HG02759 (cell line): ENCODE measurements around the gene TWIST2.

Source experiments
- ATAC-seq: cut with Tn5 transposase; IDR thresholded peaks from one replicate; pipeline ENCODE4 v1.9.1; 2021; ENCODE audit warnings: mild to moderate bottlenecking, moderate library complexity; ENCODE audit not compliant: unreplicated experiment

Gene TWIST2

DNA sequence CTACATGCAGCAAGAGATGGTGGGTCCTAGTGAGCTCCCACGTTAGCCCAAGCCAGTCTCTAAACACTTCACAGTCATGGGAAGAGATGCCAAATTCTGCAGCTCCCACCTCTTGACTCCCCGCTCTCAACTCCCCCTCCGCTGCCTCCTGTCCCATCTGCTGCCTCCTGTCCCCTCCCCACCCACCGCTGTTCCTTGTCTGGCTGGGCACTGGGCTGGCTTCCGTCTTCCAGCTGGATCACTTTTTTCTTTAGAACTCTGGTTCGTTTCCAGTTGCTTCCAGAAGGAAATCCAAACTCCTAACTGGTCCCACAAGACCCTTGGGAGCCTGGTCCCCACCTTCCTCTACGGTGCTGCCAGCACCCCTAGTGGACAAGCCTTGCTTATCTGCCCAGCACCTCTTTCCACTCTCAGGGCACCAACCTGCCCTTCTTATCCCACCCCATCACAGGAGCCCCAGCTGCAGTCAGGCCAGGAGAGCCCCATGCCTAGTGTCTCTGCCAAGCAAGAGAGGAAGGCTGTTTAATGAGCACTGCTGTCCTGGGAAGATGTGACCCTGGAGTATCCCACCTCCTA lies 12.1 kb upstream of the TWIST2 start:
- no peak for ATAC-seq

GRCh38 chr2:238838786-238839327 lies 9.0 kb upstream of the TWIST2 start:
- no peak for ATAC-seq

DNA sequence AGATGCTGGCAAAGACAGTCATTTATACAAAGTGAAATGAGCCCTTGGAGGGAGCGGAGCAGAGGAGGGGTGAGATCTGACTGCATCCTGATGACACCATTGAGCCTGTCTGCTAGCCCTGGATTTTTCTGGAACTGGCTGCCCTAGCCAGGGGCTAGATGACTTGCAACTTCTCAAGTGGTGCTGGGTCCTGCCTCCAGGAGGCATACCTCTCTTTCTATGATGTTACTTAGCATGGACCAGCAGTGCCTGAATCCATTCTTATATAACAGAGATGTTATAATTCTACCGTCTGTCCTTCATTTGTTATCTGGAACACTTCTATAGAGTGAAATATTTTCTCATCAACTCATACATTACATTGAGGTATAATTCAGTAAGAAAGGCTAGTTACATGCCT lies 8.5 kb upstream of the TWIST2 start:
- no peak for ATAC-seq

- ATAC-seq: no peak
Measured at GRCh38 chr2:238841542-238842164, 6.2 kb upstream of the TWIST2 start.

DNA sequence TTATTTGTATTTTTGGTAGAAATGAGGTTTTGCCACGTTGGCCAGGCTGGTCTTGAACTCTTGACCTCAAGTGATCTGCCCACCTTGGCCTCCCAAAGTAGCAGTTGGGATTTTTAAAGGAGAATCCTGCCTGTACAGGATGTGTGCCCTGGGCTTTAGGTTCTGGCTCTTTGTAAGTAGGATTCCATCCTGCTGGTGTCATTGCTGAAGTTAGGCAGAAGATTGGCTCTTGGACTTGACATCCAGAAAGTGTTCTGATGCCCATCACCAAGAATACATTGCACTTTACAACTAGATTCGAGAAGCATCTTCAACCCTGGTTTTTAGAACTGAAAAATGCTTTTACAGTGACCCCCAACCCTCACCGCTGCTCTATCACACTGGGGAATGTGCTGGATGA lies 4.4 kb upstream of the TWIST2 start:
- no peak for ATAC-seq

DNA sequence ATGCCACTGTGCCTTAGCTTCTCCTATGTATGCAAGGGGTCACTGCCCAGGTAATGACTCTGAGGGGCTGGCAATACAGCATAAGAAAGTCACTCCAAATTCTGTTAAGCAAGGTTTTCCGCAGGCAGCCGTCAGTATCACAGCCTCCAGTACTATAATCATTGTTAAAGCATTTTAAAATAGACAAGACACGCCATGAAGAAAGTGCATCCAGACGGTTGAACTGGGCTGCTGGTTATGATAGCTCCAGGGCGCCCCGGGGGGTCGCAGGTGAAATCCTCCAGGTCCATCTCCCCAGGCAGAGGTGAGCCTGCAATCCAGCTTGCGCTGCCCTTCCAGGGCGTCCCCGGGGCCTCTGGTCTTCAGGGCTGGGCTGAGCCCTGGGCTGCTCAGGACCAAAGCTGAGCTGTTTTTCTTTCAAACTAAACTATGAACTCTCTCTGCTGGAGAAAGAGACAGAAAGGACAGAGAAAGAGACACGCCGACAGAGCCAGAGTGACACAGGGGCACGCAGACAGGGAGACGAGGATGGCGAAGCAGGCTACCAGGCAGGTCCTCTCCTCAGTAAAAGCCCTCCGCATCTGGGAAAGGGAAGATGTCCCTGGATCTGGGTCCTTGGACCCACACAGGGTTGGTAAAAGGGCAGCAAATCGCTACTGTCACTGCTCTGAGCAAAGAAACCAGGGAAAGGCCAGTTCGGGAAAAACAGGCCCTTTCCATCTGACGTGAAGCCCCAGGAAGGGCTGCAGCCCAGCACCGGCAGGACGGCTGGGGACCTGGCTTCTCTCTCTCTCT lies 2.1 kb upstream of the TWIST2 start:
- no peak for ATAC-seq

DNA sequence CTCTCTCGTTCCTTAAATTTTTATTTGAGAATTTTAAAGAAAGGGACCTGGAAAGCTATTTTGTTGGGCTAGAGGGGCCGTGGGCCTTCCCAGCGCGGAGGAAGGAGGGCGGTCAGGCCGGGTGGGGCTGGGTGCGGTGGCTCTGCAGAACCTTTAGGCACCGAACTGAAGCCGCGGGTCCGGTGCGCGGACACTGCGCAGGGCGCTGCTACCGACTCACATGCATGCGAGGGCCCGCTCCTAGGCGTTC lies 1.6 kb upstream of the TWIST2 start:
- no peak for ATAC-seq

DNA sequence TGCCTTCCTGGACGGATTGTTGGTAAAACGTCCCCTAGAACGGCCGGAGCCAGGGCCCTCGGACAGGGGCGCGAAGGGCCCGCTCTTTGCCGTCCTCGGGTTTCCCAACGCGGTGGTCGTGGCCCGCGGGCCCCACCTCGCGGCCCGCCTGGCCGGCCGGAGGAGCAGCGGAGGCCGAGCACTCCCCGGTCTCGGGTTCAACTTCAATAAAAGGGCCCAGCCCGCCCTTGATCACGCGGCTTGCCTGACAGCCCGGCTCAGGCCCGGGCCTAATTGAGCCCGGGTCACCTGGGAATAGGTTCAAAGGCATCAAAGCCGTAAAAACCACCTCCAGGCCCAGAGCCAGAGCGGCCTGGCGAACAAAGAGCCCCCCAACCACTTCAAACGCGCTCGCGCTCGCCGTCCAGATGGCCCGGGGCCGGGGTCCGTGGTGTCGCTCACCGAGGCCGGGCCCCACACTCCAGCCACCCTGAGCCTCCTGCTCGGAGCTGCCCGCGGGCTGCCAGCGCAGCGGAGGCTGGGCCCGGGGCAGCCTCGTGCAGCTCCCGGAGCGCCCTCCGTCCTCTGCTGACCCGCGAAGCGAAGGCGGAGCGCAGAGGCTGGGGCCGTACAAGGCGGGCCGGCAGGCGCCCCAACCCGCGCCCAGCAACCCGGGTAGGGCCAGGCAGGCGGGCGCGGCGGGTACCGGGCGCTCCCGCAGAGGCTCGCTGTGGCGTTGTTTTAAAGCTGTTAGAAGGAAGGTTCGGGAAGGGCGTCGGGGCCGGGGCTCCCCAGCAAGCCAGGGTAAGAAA lies 1.1 kb upstream of the TWIST2 start:
- no peak for ATAC-seq

DNA sequence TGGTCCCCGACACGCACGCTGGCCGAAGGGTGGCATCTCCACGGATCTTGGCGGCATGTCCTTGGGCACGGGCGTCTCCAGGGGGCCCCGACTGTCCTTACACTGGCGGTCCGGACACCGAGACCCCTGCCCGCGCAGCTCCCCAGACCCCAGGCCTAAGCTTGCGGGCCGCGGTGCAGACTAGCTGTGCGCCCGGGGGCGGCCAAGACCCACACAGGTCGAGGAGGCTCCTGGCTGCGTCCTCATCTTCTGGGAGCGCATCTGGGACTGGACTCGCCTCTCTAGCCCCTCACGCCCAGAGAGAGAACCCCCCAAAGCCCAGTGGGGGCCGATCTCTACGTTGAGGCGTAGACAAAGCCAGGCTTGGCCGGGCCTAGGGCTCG lies 475 bp upstream of the TWIST2 start:
- no peak for ATAC-seq

DNA sequence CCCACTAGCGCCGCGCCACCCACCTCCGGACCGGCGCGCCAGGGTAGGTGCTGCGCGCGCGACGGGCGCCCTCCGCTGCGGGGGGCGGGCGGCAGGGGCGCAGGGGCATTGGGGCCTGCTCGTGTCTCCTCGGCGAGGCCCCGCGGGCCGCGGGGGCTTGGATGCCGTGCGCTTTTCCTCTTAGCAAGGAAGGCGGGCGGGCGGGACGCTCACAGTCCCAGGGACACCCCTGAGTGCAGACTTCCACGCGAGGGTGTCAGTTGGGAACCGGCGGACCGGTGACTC lies 748 bp downstream of the TWIST2 start:
- no peak for ATAC-seq

- ATAC-seq: no peak
Measured at GRCh38 chr2:238848976-238849853, 1.3 kb downstream of the TWIST2 start.

DNA sequence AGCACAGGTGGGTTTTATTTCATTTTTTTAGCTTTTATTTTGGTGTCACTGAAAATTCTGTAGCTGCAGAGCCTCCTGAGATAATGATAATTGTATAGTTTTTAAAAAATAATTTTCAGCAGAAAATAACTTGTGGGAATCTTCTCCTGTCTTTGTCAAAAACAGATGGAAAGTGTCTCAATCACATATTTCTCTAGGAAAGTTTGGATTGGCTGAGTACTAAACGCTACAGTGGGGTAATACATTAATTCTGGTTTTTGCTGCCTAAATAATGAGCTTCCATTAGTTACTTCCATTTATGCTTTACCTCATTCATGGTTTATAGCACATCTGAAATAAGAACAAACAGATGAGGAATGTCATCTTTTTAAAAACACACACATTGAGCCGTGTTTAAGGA lies 2.2 kb downstream of the TWIST2 start:
- ATAC-seq: no peak

- ATAC-seq: no peak
Measured at GRCh38 chr2:238851026-238851425, 3.1 kb downstream of the TWIST2 start.

DNA sequence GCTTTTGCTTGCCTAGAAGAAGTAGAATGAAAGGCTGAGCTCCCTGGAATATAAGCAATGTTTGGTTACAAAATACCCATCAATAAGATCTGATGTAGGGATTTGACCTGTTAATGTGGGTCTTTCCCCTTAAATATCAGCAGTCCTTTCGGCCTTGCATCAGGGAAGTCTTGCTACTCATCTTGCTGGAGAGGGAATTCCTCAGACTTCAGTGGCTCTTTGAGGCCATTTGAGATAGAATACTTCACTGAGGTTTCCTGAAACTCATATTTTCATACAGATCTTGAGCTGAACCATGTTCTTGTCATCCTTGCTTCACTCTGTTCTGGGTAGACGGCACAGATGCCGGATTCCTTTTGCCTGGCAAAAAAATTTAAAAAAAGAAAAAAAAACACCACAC lies 3.9 kb downstream of the TWIST2 start:
- no peak for ATAC-seq

DNA sequence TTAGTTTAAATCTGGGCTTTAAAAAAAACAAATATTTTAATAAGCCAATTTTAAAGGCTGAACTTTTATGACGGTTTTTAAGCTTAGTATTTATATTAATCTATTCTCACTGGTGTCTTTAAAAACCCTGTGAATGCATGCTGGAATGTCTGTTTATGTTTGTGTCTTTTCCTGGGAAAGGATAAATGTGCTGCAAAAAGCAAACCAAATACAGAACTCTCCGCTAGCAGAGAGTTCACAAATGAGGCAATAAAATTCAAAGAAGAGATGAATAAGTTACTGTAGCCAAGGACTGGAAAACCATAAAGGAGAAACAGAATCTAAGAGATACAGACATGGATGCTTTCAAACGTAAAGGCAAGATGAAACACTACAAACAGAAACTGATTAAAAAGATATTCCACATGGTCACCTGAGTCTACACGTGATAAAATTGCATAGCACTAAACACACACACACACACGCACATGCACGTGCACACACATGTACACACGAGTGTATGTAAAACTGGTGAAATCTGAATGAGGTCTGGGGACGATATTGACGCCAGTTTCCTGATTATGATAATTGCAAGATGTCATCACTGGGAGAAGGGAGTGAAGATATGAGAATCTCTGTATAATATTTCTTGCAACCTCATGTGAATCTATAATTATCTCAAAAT lies 4.5 kb downstream of the TWIST2 start:
- no peak for ATAC-seq

DNA sequence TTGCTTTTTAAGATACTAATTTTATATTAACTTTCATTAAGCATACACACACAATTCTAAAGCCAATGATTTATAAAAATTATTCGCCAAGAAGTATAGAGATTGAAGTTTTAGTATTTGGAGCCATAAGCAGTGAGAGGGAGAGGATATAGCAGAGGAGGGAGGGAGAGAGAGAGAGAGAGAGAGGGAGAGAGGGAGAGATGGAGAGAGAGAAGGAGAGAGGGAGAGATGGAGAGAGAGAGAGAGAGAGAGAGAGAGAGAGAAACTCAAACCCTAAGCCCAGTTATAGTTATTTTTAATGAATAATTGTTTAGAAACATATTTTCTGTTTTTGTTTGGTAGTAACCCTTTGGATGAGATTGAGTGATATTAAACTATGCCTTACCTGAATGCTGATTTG lies 5.3 kb downstream of the TWIST2 start:
- ATAC-seq: no peak

DNA sequence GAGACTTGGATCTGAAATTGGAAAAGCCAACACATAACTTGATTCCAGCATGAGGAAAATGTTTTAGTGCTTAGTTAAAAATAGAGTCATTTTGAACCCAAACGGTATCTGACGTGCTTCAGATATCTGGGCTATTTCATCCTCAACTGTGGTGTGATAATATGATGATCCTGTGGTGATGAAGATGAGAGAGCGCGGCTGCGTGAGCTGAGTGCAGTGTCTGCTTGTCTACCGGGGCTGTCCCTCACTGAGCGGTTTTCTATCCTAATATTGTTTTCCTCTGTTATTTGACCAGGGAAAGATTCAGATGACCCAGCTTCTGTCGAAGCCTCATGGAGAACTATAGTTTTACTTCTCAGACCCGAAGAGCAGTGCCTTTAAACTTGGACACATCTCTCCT lies 5.8 kb downstream of the TWIST2 start:
- no peak for ATAC-seq

DNA sequence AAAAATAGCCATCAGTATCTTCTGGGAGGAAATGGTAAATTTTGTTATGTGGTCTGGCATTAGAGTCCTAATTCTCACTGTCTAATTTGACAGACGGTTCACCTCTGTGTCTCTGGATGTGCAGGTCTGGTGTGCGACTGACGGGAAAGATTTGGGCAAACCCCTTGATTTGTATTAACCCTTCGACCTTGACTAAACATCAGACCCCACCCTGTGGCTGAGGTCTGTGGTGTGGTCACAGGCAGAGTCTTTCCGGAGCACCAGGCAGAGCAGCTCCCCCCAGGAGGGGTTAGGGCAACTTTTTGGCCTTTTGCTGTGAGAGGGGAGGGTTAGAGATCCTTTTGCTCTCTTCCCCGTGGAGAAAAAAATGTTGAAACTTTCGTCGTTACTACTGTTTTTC lies 6.4 kb downstream of the TWIST2 start:
- ATAC-seq: no peak

- no peak for ATAC-seq
Measured at GRCh38 chr2:238854699-238855229, 6.9 kb downstream of the TWIST2 start.

DNA sequence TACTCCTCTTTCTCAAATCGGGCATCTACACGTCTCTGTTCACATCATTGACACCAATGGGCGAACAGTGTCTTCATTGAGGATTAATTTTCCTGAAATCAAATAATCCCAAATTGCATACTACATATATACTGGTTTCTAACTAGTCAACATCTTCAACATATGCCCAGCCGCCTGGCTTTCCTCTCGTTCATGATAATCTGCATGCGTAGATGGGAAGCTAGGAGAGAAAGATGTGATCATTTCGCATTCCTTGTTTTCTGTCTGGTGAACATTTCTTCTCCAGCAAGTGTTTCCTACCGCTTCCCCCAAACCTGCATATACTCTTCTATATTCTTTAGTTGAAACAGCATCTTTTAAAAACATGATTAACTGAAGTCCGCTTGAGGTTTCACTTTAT lies 7.4 kb downstream of the TWIST2 start:
- no peak for ATAC-seq
